ENCODE measurements around the gene POLR3C.
"Not testable (repeated sequence)": the region's sequence is repeated elsewhere in the genome, so short reads cannot be mapped to it uniquely, and the experiment has no call there.

POLR3C gene, protein sequence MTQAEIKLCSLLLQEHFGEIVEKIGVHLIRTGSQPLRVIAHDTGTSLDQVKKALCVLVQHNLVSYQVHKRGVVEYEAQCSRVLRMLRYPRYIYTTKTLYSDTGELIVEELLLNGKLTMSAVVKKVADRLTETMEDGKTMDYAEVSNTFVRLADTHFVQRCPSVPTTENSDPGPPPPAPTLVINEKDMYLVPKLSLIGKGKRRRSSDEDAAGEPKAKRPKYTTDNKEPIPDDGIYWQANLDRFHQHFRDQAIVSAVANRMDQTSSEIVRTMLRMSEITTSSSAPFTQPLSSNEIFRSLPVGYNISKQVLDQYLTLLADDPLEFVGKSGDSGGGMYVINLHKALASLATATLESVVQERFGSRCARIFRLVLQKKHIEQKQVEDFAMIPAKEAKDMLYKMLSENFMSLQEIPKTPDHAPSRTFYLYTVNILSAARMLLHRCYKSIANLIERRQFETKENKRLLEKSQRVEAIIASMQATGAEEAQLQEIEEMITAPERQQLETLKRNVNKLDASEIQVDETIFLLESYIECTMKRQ

DNA sequence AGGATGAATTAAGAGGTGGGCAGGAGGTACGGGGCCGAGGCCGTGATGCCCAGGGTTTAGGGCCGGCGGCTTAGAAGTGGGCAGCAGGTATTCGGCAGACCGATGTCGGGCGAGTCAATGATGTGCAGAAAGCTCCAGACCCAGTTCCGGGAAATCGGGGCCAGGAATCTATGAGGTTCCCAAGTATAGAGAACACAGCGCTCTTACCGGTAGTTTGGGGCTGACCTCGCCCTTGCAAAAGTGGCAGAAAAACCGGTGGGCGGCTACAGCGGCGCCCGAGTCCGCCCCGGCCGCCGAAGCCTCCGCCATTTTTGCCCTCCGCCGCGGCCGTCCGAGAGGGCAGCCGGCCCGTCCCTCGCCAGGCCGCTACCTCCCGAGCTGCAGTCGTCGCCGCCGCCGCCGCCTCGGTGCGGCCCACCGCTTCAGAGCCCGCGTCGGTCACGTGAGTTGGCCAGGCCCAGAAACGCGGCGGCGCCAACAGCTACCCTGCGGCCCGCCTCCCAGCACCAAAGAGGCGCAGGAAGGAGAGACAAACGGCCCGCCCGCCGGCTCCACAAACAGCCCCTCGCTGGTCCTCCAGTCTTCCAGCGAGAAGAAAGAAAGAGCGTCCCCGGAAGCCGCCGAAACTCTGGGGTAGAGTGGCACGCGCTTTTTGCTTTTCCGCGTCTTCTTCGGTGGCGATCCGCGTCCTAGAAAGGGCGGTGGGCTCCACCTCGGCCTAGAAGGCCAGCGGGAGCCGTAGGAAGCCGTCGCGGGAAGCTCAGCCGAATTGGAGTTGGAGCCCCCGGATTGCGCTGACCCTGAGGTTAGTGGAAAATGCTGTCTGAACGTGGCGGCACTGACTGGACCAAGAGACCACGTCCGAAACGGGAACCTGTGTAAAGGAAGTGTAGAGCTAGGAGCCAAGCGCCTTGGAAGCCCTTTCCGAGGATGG is at the start of gene POLR3C, which contains the start of gene RNF115:
Gene POLR3C (plus strand): TSS at position 636 of the 934 bp plus-strand sequence. CDS start 1,577 bp downstream, outside the sequence.
Gene RNF115 (minus strand): TSS at position 531 of the 934 bp plus-strand sequence. CDS start 222 bp downstream, at position 309.
- peak; percentile 74 for DNase-seq (ENCODE audit: low read depth in 2 of 2)

DNA sequence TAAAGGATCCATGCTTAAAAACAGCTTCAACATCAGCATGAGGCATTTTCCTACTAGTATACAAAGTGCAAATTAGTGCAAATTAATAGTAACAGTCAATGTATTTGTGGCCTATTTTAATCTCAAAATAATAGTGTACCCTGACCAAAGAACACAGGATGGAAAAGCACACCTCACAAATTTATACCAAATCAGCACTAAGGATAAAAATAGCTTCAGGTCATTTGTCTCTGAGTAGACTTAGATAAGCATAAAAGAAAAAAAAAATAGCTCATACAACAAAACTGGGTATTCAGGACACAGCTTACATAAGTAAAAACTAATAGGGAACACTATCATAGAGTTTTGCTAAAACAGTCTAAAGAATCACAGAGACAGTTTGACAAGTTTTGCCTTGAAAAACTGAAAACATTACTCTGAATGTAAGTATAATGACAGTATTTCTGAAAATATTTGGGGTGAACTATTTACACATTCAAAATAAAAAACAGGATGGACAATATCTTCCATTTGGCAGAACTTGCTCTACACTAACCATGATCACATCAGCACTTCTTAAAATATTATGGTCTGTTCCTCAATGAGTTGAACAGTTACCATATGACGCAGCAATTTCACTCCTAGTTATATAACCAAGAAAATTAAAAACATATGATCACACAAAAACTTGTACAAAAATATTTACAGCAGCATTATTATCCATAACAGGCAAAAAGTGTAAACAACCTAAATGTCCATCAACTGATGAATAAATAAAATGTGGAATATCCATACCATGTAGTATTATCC is 46.4 kb upstream of the POLR3C start:
- no peak for DNase-seq (ENCODE audit: low read depth in 2 of 2)

DNA sequence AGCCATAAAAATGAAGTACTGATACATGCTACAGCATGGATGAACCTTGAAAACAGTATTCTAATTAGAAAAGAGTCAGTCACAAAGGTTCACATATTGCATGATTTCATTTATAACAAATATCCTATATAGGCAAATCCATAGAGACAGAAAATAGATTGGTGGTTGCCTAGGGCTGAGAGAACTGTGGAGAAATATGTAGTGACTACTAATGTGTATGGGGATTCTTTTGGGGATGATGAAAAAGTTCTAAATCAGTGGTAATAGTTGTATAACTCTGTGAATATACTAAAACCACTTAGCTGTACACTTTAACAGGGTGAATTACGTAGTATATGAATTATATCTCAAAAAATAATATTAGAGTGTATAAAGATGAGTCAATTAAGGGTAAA is 45.9 kb upstream of the POLR3C start:
- no peak for DNase-seq (ENCODE audit: low read depth in 2 of 2)

DNA sequence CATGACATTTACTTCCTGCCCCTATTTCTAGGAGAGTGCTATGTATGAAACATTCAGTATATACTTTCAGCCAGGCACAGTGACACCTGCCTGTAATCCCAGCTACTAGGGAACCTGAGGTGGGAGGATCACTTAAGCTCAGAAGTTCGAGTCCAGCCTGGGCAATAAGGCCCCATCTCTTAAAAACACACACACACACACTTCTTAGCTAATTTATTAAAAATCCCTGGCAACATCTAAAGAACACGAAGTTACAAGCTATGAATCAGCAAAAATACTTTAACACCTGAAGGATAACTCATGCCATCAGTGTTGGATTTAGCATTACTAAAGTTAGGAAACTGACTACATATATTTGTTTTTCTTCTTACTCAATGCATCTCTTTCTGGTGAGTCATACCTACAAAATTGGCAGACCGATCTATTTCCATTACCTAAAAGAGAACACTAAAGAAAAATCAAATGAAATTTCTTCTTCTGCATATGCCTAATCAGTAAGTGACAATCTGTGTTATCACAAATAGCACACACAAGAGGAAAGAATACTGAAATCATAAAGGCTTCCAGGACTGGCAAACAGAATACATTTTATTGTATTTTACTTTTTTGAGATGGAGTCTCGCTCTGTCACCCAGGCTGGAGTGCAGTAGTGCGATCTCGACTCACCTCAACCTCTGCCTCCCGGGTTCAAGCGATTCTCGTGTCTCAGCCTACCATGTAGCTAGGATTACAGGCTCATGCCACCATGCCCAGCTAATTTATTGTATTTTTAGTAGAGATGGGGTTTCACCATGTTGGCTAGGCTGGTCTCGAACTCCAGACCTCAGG is 41.5 kb upstream of the POLR3C start:
- DNase-seq (ENCODE audit: low read depth in 2 of 2), result no peak

DNA sequence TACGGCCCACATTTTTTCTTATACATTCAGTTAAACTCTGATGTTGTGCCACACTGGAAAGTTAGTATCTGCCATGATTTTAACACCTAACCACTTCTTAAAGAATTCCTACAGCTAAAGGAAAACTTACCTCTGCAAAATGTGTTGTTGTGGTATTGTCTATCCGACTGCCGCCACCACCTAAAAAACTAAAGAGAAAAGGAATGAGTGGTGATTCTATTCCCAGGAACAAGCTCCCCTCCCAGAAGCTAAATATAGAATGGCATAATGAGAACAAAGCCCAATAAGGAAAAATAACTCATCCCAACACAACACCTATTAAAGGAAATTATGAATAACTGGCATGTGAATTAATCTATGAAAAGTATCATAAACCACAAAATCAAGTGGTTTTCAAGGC is 39.6 kb upstream of the POLR3C start:
- DNase-seq (ENCODE audit: low read depth in 2 of 2), result no peak

DNA sequence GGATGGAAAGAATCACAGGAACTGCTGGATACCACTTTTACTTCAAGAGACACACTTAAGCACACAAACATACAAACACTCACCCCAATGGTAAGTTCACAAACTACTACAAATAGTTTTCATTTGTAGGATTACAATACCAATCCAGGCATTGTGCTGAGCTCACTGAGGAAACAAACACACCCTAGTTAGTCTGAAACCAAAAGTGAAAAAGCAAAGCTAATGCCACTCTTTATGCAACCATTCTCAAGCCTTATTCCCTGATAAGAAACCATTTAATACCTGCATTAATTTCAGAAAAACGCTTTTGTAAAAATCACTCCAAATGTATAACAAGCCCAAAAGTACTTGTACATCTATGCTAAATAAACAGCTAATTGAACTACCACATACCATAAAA is 38.5 kb upstream of the POLR3C start:
- no peak for DNase-seq (ENCODE audit: low read depth in 2 of 2)

DNA sequence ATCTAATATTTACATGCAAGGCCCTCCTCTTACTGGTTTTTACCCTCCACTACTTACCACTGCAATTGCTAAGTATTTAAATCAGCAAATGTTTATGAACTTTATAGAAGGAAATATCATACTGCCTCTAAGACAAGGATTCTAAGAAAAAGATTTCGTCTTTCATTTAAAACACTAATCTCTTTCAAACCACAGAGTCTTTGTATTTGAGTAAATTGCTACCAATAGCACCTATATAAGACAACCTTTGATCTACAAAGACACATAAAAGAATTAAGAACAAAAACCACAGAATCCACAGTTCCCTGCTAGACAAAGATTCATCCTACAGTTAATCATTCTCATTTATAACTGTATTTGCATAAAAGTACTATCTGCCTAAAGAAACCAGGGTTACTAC is 37.7 kb upstream of the POLR3C start:
- no peak for DNase-seq (ENCODE audit: low read depth in 2 of 2)

DNA sequence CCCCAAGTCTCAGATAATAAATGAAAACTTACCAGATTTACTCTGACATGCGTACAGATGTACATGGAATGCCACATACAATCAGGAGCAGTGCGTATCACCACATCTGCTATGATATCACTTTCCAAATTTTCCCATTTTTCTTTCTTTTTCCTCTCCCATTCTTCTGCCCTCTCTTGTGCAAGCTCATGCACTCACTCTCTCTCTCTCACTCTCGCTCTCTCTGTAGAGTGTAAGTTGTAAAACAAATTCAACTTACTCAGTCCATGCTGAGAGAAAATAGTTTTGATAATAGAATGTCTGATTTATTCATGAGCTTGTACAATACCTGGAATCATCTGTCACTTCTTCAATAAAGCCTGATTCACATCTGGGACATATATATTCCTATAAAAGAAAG is 35.4 kb upstream of the POLR3C start:
- no peak for DNase-seq (ENCODE audit: low read depth in 2 of 2)

DNA sequence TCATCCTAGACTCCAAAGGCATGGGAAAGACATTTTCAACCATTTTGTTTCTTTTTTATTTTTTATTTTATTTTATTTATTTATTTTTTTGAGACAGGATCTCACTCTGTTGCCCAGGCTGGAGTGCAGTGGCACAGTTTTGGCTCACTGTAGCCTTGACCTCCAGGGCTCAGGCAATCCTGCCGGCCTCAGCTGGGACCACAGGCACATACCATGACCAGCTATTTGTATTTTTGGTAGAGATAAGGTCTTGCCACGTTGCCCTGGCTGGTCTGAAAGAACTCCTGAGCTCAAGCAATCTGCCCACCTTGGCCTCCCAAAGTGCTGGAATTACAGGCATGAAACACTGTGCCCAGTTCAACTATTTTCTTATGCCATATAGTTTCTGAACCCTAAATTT is 32.1 kb upstream of the POLR3C start:
- DNase-seq (ENCODE audit: low read depth in 2 of 2), result not testable (repeated sequence)

DNA sequence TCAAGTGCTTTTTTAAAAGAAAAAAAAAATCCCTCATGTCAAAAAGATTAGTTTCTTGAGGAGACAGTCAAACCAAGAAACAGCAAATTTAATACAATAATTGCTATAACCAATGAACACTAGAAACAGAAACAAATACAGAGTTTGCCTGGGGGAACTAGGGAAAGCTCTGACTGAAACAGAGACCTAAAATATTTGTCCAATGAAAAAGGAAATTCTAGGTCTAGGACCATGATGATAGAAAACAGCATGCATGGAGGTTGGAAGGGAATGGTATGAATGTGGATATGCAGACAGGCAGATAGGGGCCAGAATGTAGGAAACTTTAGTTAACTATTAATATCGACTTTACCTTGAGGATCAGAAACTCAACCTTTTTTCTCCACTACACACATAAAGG is 31.5 kb upstream of the POLR3C start:
- DNase-seq (ENCODE audit: low read depth in 2 of 2), result no peak

DNA sequence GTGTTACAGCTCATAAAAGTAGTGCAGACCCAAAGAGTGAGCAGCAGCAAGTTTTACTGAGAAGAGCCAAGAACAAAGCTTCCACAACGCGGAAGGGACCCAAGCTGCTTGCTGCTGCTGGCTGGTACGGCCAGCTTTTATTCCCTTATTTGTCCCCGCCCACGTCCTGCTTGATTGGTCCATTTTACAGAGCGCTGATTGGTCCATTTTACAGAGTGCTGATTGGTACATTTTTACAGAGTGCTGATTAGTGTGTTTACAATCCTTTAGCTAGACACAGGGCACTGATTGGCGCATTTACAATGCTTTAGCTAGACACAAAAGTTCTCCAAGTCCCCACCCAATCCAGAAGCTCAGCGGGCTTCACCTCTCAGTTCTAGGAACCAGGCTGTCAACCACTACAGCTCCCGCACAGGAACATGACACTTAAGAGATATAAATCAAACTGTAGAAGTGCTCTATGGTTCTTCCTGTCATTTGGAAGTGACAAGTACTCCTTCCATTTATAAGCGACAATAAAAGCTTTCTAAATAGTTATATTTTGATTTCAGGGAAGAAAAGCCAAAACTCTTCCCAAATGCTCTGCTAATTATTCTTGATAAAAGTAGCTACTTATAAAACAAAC is 28.6 kb upstream of the POLR3C start:
- DNase-seq (ENCODE audit: low read depth in 2 of 2), result no peak

DNA sequence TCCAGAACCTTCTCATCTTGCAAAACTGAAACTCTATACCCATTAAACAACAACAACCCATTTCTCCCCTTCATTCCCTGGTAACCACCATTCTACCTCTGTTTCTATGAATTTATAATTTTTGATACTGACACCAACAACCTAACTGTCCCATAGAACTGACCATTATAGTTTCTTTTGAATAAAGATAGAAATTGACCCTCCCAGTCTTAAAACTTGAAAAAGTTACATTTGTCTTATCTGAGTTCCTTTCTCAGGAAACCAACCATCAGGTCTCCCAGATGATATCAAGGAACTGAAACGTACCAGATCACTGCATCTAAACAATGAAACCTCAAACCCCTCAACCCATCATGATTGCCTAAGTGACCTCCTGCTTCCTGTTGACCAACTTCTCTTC is 27.2 kb upstream of the POLR3C start:
- DNase-seq (ENCODE audit: low read depth in 2 of 2), result no peak

DNA sequence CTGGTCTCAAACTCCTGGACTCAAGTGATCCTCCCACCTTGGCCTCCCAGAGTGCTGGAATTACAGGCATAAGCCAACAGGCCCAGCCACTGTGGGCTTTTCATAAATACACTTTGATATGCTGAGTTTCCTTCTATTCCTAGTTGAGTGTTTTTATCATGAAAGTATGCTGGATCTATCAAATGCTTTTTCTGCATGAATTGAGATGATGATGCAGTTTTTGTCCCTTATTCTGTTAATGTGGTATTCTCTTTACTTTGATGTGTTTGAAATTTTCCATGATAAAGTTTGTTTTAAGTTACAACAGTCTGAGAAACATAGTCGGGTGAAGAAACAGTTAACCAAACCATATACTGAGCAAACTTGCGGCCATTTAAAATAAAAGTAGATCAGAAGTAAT is 24.2 kb upstream of the POLR3C start:
- DNase-seq (ENCODE audit: low read depth in 2 of 2), result no peak

DNA sequence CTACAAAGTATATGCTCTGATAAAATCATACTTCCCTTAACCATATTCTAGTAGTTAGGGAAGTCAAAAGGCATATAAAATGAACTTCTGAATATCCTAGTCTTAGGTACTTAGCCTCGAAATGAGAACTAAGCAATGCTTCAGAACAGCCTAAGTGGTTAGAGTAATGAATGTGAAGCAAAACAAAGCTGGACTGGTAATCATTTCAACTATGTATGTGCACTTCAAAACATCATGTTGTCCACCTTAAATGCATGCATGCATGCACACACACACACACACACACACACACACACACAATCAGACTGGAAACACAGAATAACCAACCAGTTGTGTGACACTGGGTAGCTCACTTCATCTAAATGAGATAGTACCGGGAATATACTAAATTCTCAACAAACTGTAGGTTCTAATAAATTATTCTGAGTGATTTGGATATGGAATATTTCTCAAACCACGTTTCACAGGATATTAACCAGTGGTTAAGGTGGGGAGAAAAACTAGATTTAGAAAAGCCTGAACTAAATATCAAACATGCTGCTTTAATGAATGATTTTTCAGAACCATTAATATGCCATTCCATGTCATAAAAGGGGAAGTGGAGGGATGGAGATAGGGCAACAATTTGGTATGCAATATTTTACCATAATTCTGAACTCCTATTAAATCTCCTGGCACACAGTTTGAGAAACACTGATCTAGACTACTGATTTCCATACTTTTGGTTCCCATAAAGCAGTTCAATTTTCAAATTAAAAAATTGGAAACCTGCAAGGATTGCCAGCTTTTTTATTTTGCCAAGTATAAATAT is 19.6 kb upstream of the POLR3C start:
- no peak for DNase-seq (ENCODE audit: low read depth in 2 of 2)

DNA sequence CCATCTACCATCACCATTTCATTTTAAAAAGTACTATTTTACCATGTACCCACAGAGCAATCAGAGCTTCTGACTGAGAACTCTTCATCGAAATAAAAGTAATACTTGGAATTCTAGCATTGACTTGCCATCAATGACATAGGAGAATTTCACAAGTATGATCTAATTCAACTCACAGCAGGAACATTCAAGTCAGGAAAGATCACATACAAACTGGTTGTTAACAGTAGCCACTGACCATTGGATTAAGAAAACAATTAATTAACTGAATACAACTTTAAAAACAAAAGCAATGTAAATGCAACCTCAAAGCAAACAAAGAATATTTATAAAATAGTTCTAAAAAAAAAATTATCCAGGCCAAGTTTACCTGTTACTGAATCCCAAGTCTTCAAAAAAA is 18.9 kb upstream of the POLR3C start:
- no peak for DNase-seq (ENCODE audit: low read depth in 2 of 2)

DNA sequence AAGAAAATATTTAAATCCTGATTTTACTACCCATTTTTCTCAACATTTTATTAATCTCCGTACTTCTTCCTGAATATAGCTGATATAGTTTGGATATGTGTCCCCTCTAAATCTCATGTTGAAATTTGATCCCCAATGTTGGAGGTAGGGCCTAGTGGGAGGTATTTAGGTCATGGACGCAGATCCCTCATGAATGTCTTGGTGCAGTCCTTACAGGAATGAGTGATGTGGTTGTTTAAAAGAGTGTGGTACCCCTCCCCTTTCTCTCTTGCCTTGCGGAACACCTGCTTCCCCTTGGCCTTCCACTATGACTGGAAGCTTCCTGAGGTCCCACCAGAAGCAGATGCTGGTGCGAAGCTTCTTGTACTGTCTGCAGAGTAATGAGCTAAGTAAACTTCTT is 17.6 kb upstream of the POLR3C start:
- no peak for DNase-seq (ENCODE audit: low read depth in 2 of 2)

DNA sequence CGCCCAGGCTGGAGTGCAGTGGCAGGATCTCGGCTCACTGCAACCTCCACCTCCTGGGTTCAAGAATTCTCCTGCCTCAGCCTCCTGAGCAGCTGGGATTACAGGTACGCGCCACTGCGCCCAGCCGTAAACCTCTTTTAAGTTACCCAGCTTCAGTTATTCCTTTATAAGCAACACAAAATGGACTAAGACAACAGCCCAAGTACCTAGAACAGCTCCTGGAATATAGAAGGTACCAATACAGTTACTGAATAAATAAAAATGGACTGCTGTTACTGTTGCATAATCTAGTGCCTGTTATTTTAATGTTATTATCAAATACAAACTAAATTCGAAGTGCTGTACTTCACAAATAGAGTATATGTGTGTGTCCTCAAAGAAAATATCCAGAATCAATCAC is 17.2 kb upstream of the POLR3C start:
- no peak for DNase-seq (ENCODE audit: low read depth in 2 of 2)

DNA sequence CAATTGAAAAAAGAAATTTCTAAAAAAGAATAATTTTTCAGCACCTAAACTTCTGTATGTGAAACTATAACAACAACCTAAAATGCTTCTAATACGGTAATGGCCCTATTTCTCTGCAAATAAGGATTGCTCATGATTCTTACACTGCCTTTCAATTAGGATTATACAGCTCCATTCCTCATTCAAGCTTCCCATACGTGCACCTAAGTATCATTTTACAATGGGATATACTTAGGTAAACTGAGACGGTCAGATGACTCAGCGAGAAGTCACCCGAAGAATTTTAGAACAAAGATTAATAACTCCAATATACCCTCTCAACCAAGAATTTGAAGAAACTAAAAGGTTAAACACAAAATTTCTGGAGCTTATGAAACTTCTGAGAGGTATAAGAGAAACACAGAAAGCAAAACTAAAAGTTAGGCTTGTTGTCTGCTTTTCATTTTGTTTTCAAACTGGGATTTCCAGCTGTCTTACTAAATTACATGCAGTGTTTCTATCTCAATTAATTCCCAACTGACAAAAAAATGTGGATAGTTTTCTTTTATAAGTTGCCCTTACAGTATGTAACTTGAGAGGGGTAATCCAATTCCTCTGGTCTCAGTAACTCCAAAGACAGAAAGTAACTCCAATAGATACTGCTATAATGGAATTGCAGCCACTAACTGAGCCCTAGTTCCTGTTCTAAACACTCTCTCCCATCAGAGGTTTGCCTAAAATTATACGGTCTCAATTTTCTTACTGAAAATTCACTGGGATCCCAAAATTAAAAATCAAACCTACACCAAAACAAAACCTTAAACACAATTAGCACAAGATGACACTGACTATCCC is 10.8 kb upstream of the POLR3C start:
- DNase-seq (ENCODE audit: low read depth in 2 of 2), result not testable (repeated sequence)
